Subcutaneous adipose tissue (tissue), 4 donors: ENCODE results near the gene TSPAN5. TPM values are rescaled to one million over a fixed set of nuclear protein-coding genes. Genes with fewer than 3 reads are reported as not detected.

ENCODE experiments used
- CTCF ChIP-seq: fragments of 450-650 bp; IDR thresholded peaks from one replicate; pipeline ENCODE4 v1.5.1; 2016; ENCODE audit warnings: low read depth, mild to moderate bottlenecking, control low read depth, antibody characterized with exemption, moderate library complexity
- total RNA-seq, 4 donors: library from RNA; depleted of rRNA; stranded (reverse); fragments of >200 nt; gene quantifications; one replicate each; pipeline ENCODE4 v1.1.0, GENCODE V29; 2016

TSPAN5 gene
- total RNA-seq, 4 donors from 2014 or later: 2.2 to 6.5 (median 4.1) TPM

- TF ChIP-seq CTCF: no peak
These were observed 121.8 kb downstream of the TSPAN5 start for GRCh38 chr4:98536631-98537030.

- no peak for TF ChIP-seq CTCF
These were observed 127.8 kb downstream of the TSPAN5 start for GRCh38 chr4:98530572-98530971.

DNA sequence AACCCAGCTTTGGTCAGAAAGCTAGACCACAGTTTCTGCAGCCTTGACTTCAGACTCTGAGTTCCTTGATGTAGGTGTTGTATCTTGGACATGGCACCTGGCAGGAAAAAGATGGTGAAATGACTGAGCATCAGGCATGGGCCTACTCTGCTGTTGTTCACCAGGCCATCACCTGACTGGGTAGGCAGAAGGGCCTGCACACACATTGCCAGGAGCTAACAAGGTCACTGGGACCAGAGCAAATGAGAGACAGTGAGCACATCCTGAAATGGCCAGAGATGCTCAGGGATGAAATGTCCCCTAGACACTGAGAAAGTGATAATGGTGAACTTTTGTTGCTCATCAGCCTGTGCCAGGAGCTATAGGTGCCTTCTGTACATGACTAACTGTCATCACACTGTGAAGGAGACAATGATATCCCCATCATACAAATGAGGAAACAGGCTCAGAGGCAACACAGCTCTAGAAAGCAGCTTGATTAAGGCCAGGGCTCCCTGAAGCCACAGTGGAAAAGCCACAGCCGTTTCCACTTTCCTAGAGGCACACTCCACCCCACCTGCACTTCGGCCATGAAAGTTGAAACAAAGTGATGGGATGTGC lies 128.3 kb downstream of the TSPAN5 start:
- TF ChIP-seq CTCF: no peak

GRCh38 chr4:98528882-98529281 lies 129.5 kb downstream of the TSPAN5 start:
- no peak for TF ChIP-seq CTCF

- TF ChIP-seq CTCF: no peak
These were observed 130.7 kb downstream of the TSPAN5 start for GRCh38 chr4:98527534-98528269.

DNA sequence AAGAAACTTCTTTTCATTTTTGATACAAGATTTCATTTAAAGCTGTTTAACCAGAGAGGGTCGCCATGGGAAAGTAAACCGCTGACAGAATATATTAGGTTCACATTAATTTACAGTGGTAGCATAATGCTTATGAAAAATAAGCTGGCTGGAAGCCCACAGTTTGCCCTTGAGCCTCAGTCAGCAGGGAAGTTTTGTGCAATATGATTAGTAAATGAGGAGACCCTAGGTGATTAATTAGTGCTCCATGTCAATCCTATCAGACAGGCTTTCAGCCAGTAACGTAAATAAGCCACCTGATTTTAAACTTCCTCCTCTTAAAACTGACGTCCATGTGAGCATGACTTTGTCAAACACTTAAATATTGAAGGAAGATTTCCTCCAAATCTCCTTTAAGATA lies 134.2 kb downstream of the TSPAN5 start:
- no peak for TF ChIP-seq CTCF

DNA sequence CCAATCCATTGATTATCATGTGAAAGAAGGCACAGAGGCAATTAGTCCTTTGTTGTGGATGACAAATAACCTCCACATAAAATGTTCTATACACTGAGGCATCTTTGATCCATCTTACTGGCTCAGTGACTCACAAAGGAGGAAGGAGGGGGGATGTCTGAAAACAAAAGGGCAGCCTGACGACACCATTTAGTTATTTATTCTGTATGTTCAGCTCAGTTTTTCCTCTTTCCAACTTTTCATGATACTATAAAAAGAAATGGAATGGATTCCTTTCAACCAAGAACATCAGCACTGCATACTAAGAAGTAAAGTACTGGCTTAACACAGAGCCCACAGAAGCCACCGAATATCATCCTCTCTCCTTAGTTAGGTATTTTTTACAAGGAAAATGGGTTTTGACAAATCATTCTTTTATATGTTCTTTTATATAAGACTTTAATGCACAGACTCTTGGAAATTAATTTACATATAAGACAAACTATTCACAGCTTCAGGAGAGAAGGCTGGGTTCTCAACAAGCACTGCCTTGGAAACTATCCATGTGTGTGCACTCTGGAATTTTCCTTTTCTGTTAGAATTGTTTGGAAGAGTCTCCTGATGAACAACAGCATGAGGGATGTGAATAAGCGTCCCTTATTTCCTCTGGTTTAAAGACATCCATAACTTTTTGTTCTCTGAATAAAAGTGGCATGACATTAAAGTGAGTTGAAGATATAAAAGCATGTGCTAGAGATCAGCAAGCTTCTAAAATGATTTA lies 135.6 kb downstream of the TSPAN5 start:
- no peak for TF ChIP-seq CTCF
